NCI-H460 (cell line): ENCODE results near the gene KRT28. TPM values are rescaled to one million over a fixed set of nuclear protein-coding genes. Genes with fewer than 3 reads are reported as not detected.

ENCODE experiments used
- DNase-seq: peaks from one replicate; pipeline ENCODE4 v3.0.0-alpha.2; 2016; ENCODE audit warnings: low read depth; ENCODE audit errors: extremely low read depth
- polyA plus RNA-seq: library from polyadenylated mRNA; depleted of rRNA; stranded (reverse); fragments of >200 nt; gene quantifications from 2 replicates; pipeline ENCODE4 v1.2.3, GENCODE V29; 2014; cell fraction: nucleus; rRNA removed
- total RNA-seq: library from RNA; depleted of rRNA; stranded (reverse); fragments of >200 nt; shearing (Covaris generic); gene quantifications from 2 replicates; pipeline ENCODE4 v1.2.3, GENCODE V29; 2014; rRNA removed

Gene KRT28, protein sequence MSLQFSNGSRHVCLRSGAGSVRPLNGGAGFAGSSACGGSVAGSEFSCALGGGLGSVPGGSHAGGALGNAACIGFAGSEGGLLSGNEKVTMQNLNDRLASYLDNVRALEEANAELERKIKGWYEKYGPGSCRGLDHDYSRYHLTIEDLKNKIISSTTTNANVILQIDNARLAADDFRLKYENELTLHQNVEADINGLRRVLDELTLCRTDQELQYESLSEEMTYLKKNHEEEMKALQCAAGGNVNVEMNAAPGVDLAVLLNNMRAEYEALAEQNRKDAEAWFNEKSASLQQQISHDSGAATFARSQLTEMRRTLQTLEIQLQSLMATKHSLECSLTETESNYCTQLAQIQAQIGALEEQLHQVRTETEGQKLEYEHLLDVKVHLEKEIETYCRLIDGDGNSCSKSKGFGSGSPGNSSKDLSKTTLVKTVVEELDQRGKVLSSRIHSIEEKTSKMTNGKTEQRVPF
- total RNA-seq: not detected in 2 replicates
- not detected in 2 replicates for polyA plus RNA-seq

- DNase-seq: no peak
Measured at GRCh38 chr17:40799859-40800258, at the start of gene KRT28. KRT28 (minus strand) TSS chr17:40799959; CDS start chr17:40799893, 66 bp downstream.

- DNase-seq: no peak
Measured at GRCh38 chr17:40848583-40849235, 49.0 kb upstream of the KRT28 start.

DNA sequence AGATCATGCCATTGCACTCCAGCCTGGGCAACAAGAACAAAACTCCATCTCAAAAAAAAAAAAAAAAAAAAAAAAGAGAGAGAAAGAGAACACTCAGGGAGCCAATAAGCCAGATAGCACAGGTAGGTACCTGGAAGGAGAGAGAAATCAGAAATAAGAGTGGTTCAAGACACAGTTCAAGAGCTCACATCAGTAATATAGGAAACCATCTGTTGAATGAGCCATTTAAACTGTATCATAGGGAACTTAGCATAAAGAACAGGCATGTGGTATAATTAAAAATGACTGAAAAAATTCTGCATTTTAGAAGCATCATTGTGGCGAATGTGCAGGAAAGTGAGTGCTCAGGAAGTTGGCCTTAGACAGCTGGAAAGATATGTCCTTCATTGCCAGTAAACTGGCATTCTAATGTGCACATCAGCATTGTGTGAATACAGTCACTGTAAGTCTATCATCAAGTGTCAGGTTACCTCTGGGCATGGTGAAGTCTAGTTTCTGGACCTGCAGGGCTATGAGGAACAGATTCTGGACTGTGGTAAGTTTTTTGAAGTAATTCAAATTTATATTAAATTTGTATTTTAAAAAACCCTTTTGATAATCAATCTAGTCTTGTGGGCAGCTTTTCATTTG is 46.9 kb upstream of the KRT28 start:
- DNase-seq: peak; percentile 20

- no peak for DNase-seq
Measured at GRCh38 chr17:40844671-40845107, 44.9 kb upstream of the KRT28 start.

DNA sequence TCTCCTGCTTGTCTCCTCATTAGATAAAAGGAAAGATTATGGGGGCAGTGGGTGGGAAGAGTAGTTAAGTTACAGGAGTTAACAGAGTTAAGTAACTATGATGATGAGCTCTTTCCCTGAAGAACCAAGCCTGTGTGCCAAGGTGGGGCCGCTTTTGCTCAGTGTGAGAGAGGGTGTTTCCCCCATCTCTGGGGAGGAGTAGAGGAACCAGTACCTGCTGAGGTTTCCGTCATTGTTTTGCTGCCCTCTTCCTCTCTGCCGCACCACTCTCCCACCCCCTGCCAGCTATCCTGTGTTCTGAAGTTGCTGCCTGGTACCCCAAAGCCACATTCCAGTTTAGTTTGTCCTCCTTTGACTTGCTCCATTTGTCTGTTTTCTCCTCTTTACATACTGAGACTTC is 43.5 kb upstream of the KRT28 start:
- DNase-seq: no peak

DNA sequence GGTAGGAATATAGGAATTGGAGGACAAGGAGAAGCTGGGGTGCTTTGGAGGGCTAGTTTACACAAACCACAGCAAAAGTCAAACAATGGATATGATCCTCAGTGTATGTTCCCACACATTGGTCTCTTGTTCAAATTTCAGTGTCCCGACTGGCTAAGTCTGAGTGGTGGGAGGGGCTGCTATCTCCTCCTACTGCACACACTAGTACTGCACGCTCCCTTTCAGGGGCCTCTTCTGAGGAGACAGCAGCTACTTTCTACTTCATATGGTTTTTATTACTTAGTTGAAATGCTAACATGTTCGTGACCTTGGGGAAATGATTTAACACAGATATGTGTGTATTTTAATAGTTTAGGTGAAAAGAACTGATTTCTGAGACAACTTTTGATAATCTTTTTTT is 41.5 kb upstream of the KRT28 start:
- no peak for DNase-seq

DNA sequence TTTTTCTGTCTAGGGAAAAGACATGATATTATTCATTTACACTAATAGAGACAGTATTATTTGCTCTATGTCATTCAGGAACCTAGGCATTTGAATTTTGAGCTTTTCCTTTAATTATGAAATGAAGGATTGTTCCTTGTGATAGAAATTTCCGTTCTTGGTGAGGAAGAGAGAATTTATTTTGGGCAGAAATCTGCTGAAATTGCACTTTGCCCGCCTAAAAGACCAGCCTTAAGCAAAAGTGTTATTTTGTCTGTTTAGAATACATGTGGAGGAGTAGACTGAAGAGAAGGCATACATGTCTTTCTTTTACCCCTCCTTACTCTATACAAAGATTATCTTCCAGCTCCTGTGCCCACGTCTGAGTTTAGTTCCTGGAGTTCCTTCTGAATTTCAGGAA is 39.4 kb upstream of the KRT28 start:
- DNase-seq: no peak

GRCh38 chr17:40836020-40836419 is 36.3 kb upstream of the KRT28 start:
- DNase-seq: no peak

GRCh38 chr17:40833882-40834281 is 34.1 kb upstream of the KRT28 start:
- no peak for DNase-seq

- no peak for DNase-seq
Measured at GRCh38 chr17:40832840-40833239, 33.1 kb upstream of the KRT28 start.

- no peak for DNase-seq
Measured at GRCh38 chr17:40830085-40830776, 30.5 kb upstream of the KRT28 start.

- DNase-seq: no peak
Measured at GRCh38 chr17:40828454-40829044, 28.8 kb upstream of the KRT28 start.

- DNase-seq: peak; percentile 26
Measured at GRCh38 chr17:40827746-40828453, 28.1 kb upstream of the KRT28 start.

- DNase-seq: no peak
Measured at GRCh38 chr17:40825599-40825998, 25.8 kb upstream of the KRT28 start.

DNA sequence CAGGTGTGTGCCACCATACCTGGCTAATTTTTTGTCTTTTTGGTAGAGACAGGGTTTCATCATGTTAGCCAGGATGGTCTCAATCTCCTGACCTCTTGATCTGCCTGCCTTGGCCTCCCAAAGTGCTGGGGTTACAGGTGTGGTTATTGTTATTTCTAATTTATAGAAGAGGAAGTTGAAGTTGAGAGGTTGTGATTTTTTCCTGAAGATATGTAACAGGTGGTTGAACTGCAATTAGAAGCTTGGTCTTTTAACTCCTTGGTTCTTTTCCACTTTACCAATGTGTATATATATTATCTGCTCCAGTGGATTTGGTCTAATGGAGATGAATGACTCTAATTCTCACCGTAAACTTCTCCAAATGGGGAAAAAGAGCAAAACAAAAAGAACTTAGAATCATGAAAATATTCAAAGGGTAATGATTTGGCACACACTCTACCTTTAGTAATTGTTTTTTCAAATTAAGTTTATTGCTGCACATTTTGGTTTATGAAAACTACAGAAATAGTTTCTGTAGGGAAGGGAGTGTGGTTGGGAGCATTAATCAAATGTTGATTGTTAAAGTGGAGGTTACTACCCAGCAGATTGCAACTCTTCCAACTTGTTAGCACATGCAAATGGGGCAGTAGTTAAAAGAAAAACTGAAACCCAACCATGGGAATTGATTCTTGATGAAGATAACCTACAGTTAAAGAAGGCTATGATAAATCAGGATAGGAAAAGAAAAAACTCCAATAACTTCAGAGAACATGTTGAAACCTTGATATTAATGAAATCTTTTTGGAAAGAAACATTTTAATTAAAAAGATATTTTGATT is 24.5 kb upstream of the KRT28 start:
- DNase-seq: no peak

GRCh38 chr17:40822132-40822812 is 22.5 kb upstream of the KRT28 start, which contains the start of gene KRT10:
KRT10 (minus strand) TSS chr17:40822614; CDS start chr17:40822585, 29 bp downstream.
- DNase-seq: no peak

- no peak for DNase-seq
Measured at GRCh38 chr17:40821536-40821935, 21.8 kb upstream of the KRT28 start.

- DNase-seq: no peak
Measured at GRCh38 chr17:40820228-40820838, 20.6 kb upstream of the KRT28 start.
